PC-9 (cell line): ENCODE results near the gene FCHO1. TPM values are rescaled to one million over a fixed set of nuclear protein-coding genes. Genes with fewer than 3 reads are reported as not detected.
A peak's percentile ranks its signal among the peaks of the same experiment; 100 is the strongest.

Experiments
- BruUV-seq: library from RNA; stranded (reverse); fragments of 400-500 nt; replicated peaks from 2 replicates; lab custom pipeline; 2021; lab: Mats Ljungman, UMichigan
- CTCF ChIA-PET: fragments of 300-600 bp; sonication (Branson Sonifier 250); formaldehyde crosslinking; loops from one replicate; lab custom pipeline; 2022; ENCODE audit warnings: antibody characterized with exemption; lab: Charles Lee
- POLR2A ChIA-PET: fragments of 300-600 bp; sonication (Branson Sonifier 250); formaldehyde crosslinking; loops from one replicate; lab custom pipeline; 2022; ENCODE audit warnings: antibody characterized with exemption; ENCODE audit not compliant: unreplicated experiment; lab: Charles Lee
- DNase-seq, 2 experiments: peaks; one replicate each; pipeline versions ENCODE4 v3.0.0 to v3.0.0-alpha.2; 2015 to 2022; ENCODE audit warnings: mixed read lengths in 1 of 2
- H2AFZ ChIP-seq: fragments of 200-600 bp; sonication (generic); 2 replicates; pipeline ENCODE4 v1.8.1; 2017; ENCODE audit warnings: antibody characterized with exemption
- H3F3A ChIP-seq: fragments of 200-600 bp; sonication (generic); 2 replicates; pipeline ENCODE4 v1.8.1; 2017; ENCODE audit warnings: antibody characterized with exemption, mild to moderate bottlenecking, low read depth; ENCODE audit not compliant: insufficient read depth
- H3K27ac ChIP-seq: fragments of 200-600 bp; sonication (generic); 2 replicates; pipeline ENCODE4 v1.6.1; 2016; ENCODE audit warnings: mixed run types
- H3K27me3 ChIP-seq: fragments of 200-600 bp; sonication (generic); 2 replicates; pipeline ENCODE4 v1.6.1; 2016; ENCODE audit warnings: low read depth, mixed run types; ENCODE audit not compliant: insufficient read depth
- H3K36me3 ChIP-seq: fragments of 200-600 bp; sonication (generic); 2 replicates; pipeline ENCODE4 v1.6.1; 2016; ENCODE audit warnings: low read depth, mixed run types
- H3K4me1 ChIP-seq: fragments of 200-600 bp; sonication (generic); replicated peaks from 2 replicates; pipeline ENCODE4 v1.6.1; 2016; ENCODE audit warnings: mixed run types; ENCODE audit not compliant: insufficient read depth
- H3K4me2 ChIP-seq: fragments of 200-600 bp; sonication (generic); 2 replicates; pipeline ENCODE4 v1.6.1; 2017; ENCODE audit warnings: mixed run types
- H3K4me3 ChIP-seq: fragments of 200-600 bp; sonication (generic); 2 replicates; pipeline ENCODE4 v1.6.1; 2016; ENCODE audit warnings: mixed run types
- H3K79me2 ChIP-seq: fragments of 200-600 bp; sonication (generic); 2 replicates; pipeline ENCODE4 v1.6.1; 2017; ENCODE audit warnings: low read depth, mixed run types
- H3K9me2 ChIP-seq: fragments of 200-600 bp; sonication (generic); 2 replicates; pipeline ENCODE4 v1.8.1; 2017; ENCODE audit warnings: mild to moderate bottlenecking; ENCODE audit not compliant: insufficient read depth
- H3K9me3 ChIP-seq: fragments of 200-600 bp; sonication (generic); 2 replicates; pipeline ENCODE4 v1.8.1; 2016; ENCODE audit warnings: low read depth; ENCODE audit not compliant: insufficient read depth
- H4K20me1 ChIP-seq: fragments of 200-600 bp; sonication (generic); 2 replicates; pipeline ENCODE4 v1.8.1; 2017; ENCODE audit not compliant: insufficient read depth
- EZH2 ChIP-seq: fragments of 200-600 bp; sonication (generic); IDR thresholded peaks from 2 replicates; pipeline ENCODE4 v1.8.0; 2017; ENCODE audit warnings: antibody characterized with exemption, low read depth
- intact Hi-C: fragments of 100-400 bp; cut with micrococcal nuclease; formaldehyde crosslinking; loops from one replicate; pipeline ENCODE4 v1.10.0; 2022; ENCODE audit not compliant: unreplicated experiment
- total RNA-seq: library from RNA; stranded (reverse); gene quantifications from 2 replicates; pipeline ENCODE4 v1.2.3, GENCODE V29; 2021
- TF ChIP-seq, protein P1 (sequence below): fragments of 200-600 bp; sonication (generic); conservative IDR thresholded peaks from 2 replicates; pipeline ENCODE4 v1.6.1; 2017; ENCODE audit warnings: mixed run types, antibody characterized with exemption, mild to moderate bottlenecking, moderate library complexity

The FCHO1 gene
- total RNA-seq, 1 experiment from 2014 or later, result 34.8 TPM

DNA sequence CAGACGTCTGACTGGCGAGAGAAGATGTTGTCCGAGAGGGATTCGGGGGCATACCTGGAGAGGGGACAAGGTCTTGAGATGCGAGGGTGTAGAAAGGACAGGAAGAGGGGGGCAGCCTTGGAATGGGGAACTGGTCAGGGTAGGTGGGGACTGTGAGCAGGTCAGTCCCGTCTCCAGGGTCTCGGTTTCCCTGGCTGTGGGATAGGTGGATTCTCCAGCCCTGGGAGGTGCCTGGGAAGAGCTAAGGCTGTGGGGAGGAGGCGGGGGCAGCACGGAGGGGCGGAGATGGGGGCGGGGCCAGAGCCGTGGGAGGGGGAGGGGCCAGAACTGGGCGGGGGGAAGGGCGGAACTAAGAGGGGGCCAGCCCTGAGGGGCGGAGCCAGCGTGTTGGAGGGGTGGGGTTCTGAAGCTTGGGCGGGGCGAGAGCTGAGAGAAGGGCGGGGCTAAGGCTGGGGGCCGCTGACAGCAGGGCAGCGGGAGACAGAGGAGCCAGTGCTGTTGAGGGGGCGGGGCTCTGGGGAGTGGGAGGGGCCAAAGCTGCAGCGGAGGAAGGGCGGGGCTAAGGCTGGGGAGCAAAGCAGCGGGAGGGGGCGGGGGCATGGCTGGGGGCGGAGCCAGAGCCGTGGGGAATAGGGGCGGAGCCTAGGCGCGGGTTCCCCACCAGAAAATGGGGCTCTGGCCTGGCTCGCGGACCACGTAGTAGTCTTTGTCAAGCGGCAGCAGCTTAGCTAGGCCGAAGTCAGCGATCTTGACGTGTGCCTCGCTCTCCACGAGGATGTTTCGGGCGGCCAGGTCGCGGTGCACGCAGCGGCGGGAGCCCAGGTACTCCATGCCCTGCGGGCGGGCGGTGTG lies 79.5 kb downstream of the FCHO1 start:
- no peaks in the 10 kb centered on the region for H3K27me3 ChIP-seq
- intact Hi-C loops, result loop anchor here (1.0 to 2.0 kb wide), 2 partner anchors 12 to 34 kb away; no protein-coding TSS in a partner anchor
- no peaks in the 10 kb centered on the region for H3K36me3 ChIP-seq
- peak overlapping the region; percentile 87 for H3K4me2 ChIP-seq
- peak overlapping the region; percentile 67 for H3K4me3 ChIP-seq
- BruUV-seq, result no TSS peak
- peak overlapping the region; percentile 86 for H2AFZ ChIP-seq
- H3K9me3 ChIP-seq, result no peaks in the 10 kb centered on the region
- ChIA-PET POLR2A (interaction anchor here (0.5 to 1.0 kb wide), 10 partner anchors 11 to 1261 kb away, joined by 3 to 19 read pairs (median 6); partner anchors contain the start of gene B3GNT3), CTCF (interaction anchor here (0.5 to 1.3 kb wide), 5 partner anchors 11 to 45 kb away, joined by 3 to 8 read pairs (median 3); partner anchors contain the start of gene B3GNT3)
- peaks cover 20% of the 10 kb centered on the region for H3F3A ChIP-seq
- TF ChIP-seq EZH2, result no peak
- TF ChIP-seq, protein P1, sequence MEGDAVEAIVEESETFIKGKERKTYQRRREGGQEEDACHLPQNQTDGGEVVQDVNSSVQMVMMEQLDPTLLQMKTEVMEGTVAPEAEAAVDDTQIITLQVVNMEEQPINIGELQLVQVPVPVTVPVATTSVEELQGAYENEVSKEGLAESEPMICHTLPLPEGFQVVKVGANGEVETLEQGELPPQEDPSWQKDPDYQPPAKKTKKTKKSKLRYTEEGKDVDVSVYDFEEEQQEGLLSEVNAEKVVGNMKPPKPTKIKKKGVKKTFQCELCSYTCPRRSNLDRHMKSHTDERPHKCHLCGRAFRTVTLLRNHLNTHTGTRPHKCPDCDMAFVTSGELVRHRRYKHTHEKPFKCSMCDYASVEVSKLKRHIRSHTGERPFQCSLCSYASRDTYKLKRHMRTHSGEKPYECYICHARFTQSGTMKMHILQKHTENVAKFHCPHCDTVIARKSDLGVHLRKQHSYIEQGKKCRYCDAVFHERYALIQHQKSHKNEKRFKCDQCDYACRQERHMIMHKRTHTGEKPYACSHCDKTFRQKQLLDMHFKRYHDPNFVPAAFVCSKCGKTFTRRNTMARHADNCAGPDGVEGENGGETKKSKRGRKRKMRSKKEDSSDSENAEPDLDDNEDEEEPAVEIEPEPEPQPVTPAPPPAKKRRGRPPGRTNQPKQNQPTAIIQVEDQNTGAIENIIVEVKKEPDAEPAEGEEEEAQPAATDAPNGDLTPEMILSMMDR, result no peak
- peak; percentile 88 to 94 for DNase-seq
- H4K20me1 ChIP-seq, result no peaks in the 10 kb centered on the region
- H3K79me2 ChIP-seq, result 0 out of 2 replicates have a peak, but pooled peaks cover 3% of the 10 kb centered on the region
- peak overlapping the region; percentile 62 for H3K27ac ChIP-seq
- no peaks in the 10 kb centered on the region for H3K9me2 ChIP-seq
- peaks cover 8% of the 10 kb centered on the region for H3K4me1 ChIP-seq

DNA sequence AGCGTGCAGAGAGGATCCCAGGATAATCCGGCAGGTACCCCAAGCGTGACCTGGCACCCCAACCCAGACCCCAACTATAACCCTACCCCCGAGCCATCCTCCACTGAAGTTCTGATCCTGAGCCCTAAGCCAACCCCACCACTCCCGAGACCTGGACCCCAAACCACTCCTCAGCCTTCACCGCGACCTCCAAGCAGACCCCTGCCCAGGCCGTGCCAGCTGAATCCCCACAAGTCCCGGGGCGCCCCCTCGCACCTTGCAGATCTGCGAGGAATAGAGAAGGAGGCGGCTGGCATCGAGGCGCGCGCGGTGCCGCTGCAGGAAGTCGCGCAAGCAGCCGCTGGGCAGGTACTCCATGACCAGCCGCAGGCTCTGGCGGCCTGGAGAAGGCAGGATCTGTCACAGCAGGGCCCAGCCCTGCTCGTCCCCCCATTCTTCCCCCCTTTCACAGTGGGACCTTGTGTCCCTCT lies 80.2 kb downstream of the FCHO1 start:
- BruUV-seq, result TSS peak; percentile 65
- intact Hi-C loops, result loop anchor here (2.0 kb wide), 1 partner anchor 35 kb away; no protein-coding TSS in a partner anchor
- peak overlapping the region; percentile 86 for H2AFZ ChIP-seq
- peaks cover 20% of the 10 kb centered on the region for H3F3A ChIP-seq
- no peaks in the 10 kb centered on the region for H3K27me3 ChIP-seq
- peak overlapping the region; percentile 87 for H3K4me2 ChIP-seq
- peak overlapping the region; percentile 61 for H3K4me3 ChIP-seq
- no peaks in the 10 kb centered on the region for H4K20me1 ChIP-seq
- POLR2A ChIA-PET, result interaction anchor here (0.6 to 1.0 kb wide), 3 partner anchors 37 to 377 kb away, joined by 6 to 19 read pairs (median 8); partner anchors contain the start of gene B3GNT3
- no peaks in the 10 kb centered on the region for H3K9me2 ChIP-seq
- TF ChIP-seq, protein P1, result no peak
- no peak for TF ChIP-seq EZH2
- peaks cover 8% of the 10 kb centered on the region for H3K4me1 ChIP-seq
- 0 out of 2 replicates have a peak, but pooled peaks cover 3% of the 10 kb centered on the region for H3K79me2 ChIP-seq
- H3K9me3 ChIP-seq, result no peaks in the 10 kb centered on the region
- no peaks in the 10 kb centered on the region for H3K36me3 ChIP-seq
- H3K27ac ChIP-seq, result no peak overlapping the region
- DNase-seq, result peak in 1 of 2 experiments; percentile 19
- CTCF ChIA-PET, result interaction anchor here (0.7 to 0.8 kb wide), 2 partner anchors 36 to 46 kb away, joined by 3 to 4 read pairs; partner anchors contain the start of gene B3GNT3

DNA sequence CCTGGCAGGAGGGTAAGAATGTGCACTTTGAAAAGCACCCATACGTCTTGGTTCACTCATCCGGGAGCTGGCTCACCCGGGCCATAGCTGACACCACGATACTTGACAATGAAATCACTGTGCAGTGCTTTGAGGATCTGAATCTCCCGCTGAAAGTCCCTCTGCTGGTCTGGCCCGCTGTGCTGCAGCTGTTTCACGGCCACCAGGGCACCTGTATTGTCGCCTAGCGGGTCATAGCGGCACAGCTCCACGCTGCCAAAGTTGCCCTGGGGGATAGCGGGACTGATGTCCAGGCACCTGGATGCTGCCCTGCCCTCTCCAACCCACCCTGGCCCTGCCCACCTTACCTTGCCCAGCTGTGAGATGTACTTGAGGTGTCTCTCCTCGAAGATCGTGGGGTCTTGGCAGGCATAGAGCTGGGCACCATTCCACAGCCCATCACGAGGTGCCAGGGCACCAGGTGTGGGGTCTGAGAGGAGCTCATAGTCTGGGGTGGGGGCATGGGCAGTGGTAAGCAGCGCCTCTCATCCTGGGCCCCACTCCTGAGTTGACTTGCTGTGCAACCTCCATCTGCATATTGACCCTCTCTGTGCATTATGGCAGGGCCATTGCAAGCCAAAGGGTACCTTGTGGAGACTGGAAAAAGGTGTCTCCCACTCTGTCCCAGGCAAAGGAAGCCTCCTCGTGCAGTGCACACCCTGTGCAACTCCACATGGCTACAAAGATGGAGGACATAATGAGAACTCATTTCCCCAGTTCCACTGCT lies 81.3 kb downstream of the FCHO1 start:
- Histone ChIP-seq H3K4me2 (no peak overlapping the region), H3K4me3 (no peak overlapping the region), H3K27ac (no peak overlapping the region), H2AFZ (no peak overlapping the region), H3K9me3 (no peaks in the 10 kb centered on the region), H3K79me2 (0 out of 2 replicates have a peak, but pooled peaks cover 3% of the 10 kb centered on the region), H4K20me1 (no peaks in the 10 kb centered on the region), H3F3A (peaks cover 20% of the 10 kb centered on the region), H3K9me2 (no peaks in the 10 kb centered on the region), H3K27me3 (no peaks in the 10 kb centered on the region), H3K36me3 (no peaks in the 10 kb centered on the region), H3K4me1 (peaks cover 8% of the 10 kb centered on the region)
- no peak for TF ChIP-seq EZH2
- TF ChIP-seq, protein P1, result no peak
- DNase-seq, result no peak
- ChIA-PET POLR2A (interaction anchor here (0.6 kb wide), 1 partner anchor 227 kb away, joined by 8 read pairs; no protein-coding TSS in a partner anchor), CTCF (no interaction called here)
- intact Hi-C loops, result no loop called here
- BruUV-seq, result no TSS peak
